Liver (tissue), 9 donors: ENCODE results near the gene SCTR. TPM values are rescaled to one million over a fixed set of nuclear protein-coding genes. Genes with fewer than 3 reads are reported as not detected.

Experiments
- DNase-seq: peaks from one replicate; pipeline ENCODE4 v3.0.0-alpha.2; 2017; ENCODE audit warnings: low spot score
- H3K27ac ChIP-seq, 2 donors: one replicate each; pipeline ENCODE4 v1.7.0; 2013; ENCODE audit warnings: inconsistent platforms in 2 of 2, low read length in 2 of 2, control low read depth in 1 of 2, low read depth in 1 of 2, mild to moderate bottlenecking in 1 of 2
- H3K27me3 ChIP-seq, 4 donors: one replicate each; pipeline versions ENCODE4 v1.6.1 to v1.7.0; 2013; ENCODE audit warnings: low read length in 3 of 4, inconsistent platforms in 1 of 4, mild to moderate bottlenecking in 1 of 4, moderate library complexity in 1 of 4; ENCODE audit not compliant: control insufficient read depth in 4 of 4, insufficient read depth in 4 of 4
- H3K36me3 ChIP-seq, 4 donors: one replicate each; pipeline versions ENCODE4 v1.6.1 to v1.7.0; 2013; ENCODE audit warnings: low read length in 3 of 4, mild to moderate bottlenecking in 3 of 4, low read depth in 1 of 4, moderate library complexity in 1 of 4; ENCODE audit not compliant: control insufficient read depth in 4 of 4, insufficient read depth in 3 of 4
- H3K4me1 ChIP-seq, 4 donors: one replicate each; pipeline versions ENCODE4 v1.6.1 to v1.7.0; 2013; ENCODE audit warnings: low read length in 3 of 4, mild to moderate bottlenecking in 3 of 4, moderate library complexity in 1 of 4; ENCODE audit not compliant: control insufficient read depth in 4 of 4, insufficient read depth in 4 of 4
- H3K4me3 ChIP-seq, 3 donors: one replicate each; pipeline versions ENCODE4 v1.6.1 to v1.7.0; 2013; ENCODE audit warnings: low read length in 3 of 3, control low read depth in 1 of 3, low read depth in 1 of 3, mild to moderate bottlenecking in 1 of 3
- H3K9ac ChIP-seq, 2 donors: one replicate each; pipeline ENCODE4 v1.7.0; 2013; ENCODE audit warnings: low read length in 2 of 2, mild to moderate bottlenecking in 2 of 2, moderate library complexity in 2 of 2, control low read depth in 1 of 2, low read depth in 1 of 2
- H3K9me3 ChIP-seq, 4 donors: one replicate each; pipeline versions ENCODE4 v1.6.1 to v1.7.0; 2013; ENCODE audit warnings: low read length in 3 of 4; ENCODE audit not compliant: control insufficient read depth in 4 of 4
- EGR1 ChIP-seq, 2 donors: IDR thresholded peaks; 2 replicates each; pipeline ENCODE4 v1.6.1; 2016 to 2018; ENCODE audit warnings: antibody characterized with exemption in 2 of 2, low read depth in 2 of 2
- FOXA1 ChIP-seq: IDR thresholded peaks from 2 replicates; pipeline ENCODE4 v1.6.1; 2016; ENCODE audit warnings: antibody characterized with exemption
- FOXA2 ChIP-seq: IDR thresholded peaks from 2 replicates; pipeline ENCODE4 v1.6.1; 2016; ENCODE audit warnings: antibody characterized with exemption
- GABPA ChIP-seq, 2 donors: IDR thresholded peaks in 1 of 2; conservative IDR thresholded peaks in 1 of 2; 2 replicates each; pipeline ENCODE4 v1.6.1; 2016; ENCODE audit warnings: antibody characterized with exemption in 2 of 2, mild to moderate bottlenecking in 1 of 2, moderate library complexity in 1 of 2
- HNF4A ChIP-seq, 2 donors: conservative IDR thresholded peaks; 2 replicates each; pipeline ENCODE4 v1.6.1; 2016; ENCODE audit warnings: antibody characterized with exemption in 2 of 2, mild to moderate bottlenecking in 2 of 2
- HNF4G ChIP-seq: IDR thresholded peaks from 2 replicates; pipeline ENCODE4 v1.6.1; 2016; ENCODE audit warnings: antibody characterized with exemption
- JUND ChIP-seq, 2 donors: IDR thresholded peaks; 2 replicates each; pipeline ENCODE4 v1.6.1; 2016; ENCODE audit warnings: antibody characterized with exemption in 2 of 2
- NR2F2 ChIP-seq: IDR thresholded peaks from 2 replicates; pipeline ENCODE4 v1.6.1; 2016; ENCODE audit warnings: antibody characterized with exemption
- RAD21 ChIP-seq, 2 donors: IDR thresholded peaks; 2 replicates each; pipeline ENCODE4 v1.6.1; 2016; ENCODE audit warnings: antibody characterized with exemption in 2 of 2, mild to moderate bottlenecking in 2 of 2
- RXRA ChIP-seq, 2 donors: IDR thresholded peaks; 2 replicates each; pipeline ENCODE4 v1.6.1; 2017 to 2018; ENCODE audit warnings: antibody characterized with exemption in 2 of 2, mild to moderate bottlenecking in 1 of 2
- SP1 ChIP-seq: IDR thresholded peaks from 2 replicates; pipeline ENCODE4 v1.6.1; 2018; ENCODE audit warnings: antibody characterized with exemption, mild to moderate bottlenecking
- TAF1 ChIP-seq: conservative IDR thresholded peaks from 2 replicates; pipeline ENCODE4 v1.6.1; 2016; ENCODE audit warnings: antibody characterized with exemption, mild to moderate bottlenecking
- YY1 ChIP-seq: IDR thresholded peaks from 2 replicates; pipeline ENCODE4 v1.6.1; 2016; ENCODE audit warnings: antibody characterized with exemption, mild to moderate bottlenecking
- WGBS: extraction: QIAGEN DNeasy Blood & Tissue Kit; methylation state at CpG from one replicate; pipeline ENCODE4 v1.1.7; 2013; 5-methylcytosine and 5-hydroxymethylcytosine counted together
- polyA plus RNA-seq, 2 donors: library from polyadenylated mRNA; stranded (reverse) in 1 of 2; unstranded in 1 of 2; fragments of 200-250 nt in 1 of 2; fragments of >200 nt in 1 of 2; fragmentation: Nextera tagmentation in 1 of 2; extraction: Ambion mirVana in 1 of 2; gene quantifications; one replicate each; pipeline versions ENCODE4 v1.2.1 to v1.2.3, GENCODE V29; 2013 to 2015
- total RNA-seq, 2 donors: library from RNA; depleted of rRNA; stranded (reverse); fragments of >200 nt; gene quantifications; one replicate each; pipeline ENCODE4 v1.2.3, GENCODE V29; 2014
- TF ChIP-seq, protein P1 (sequence below): IDR thresholded peaks from 2 replicates; pipeline ENCODE4 v1.6.1; 2016; ENCODE audit warnings: antibody characterized with exemption
- TF ChIP-seq, protein P2 (sequence below): IDR thresholded peaks from 2 replicates; pipeline ENCODE4 v1.6.1; 2016; ENCODE audit warnings: antibody characterized with exemption, mild to moderate bottlenecking
- TF ChIP-seq, protein P3 (sequence below): IDR thresholded peaks from 2 replicates; pipeline ENCODE4 v1.6.1; 2016; ENCODE audit warnings: antibody characterized with exemption
- TF ChIP-seq, protein P4 (sequence below): fragments of 150-350 bp; IDR thresholded peaks from 2 replicates; pipeline ENCODE4 v1.5.1; 2017; ENCODE audit warnings: improper control_type of control experiment, low read depth, low read length; ENCODE audit not compliant: missing input control
- TF ChIP-seq, protein P5 (sequence below): IDR thresholded peaks from 2 replicates; pipeline ENCODE4 v1.6.1; 2016; ENCODE audit warnings: antibody characterized with exemption
- donor health status: healthy.
- donor health status: healthy.
- donor health status: healthy.
- donor health status: healthy.
- donor health status: healthy.

The SCTR gene
- total and polyA plus RNA-seq, 4 donors = 0.17 to 0.47 (median 0.29) TPM

DNA sequence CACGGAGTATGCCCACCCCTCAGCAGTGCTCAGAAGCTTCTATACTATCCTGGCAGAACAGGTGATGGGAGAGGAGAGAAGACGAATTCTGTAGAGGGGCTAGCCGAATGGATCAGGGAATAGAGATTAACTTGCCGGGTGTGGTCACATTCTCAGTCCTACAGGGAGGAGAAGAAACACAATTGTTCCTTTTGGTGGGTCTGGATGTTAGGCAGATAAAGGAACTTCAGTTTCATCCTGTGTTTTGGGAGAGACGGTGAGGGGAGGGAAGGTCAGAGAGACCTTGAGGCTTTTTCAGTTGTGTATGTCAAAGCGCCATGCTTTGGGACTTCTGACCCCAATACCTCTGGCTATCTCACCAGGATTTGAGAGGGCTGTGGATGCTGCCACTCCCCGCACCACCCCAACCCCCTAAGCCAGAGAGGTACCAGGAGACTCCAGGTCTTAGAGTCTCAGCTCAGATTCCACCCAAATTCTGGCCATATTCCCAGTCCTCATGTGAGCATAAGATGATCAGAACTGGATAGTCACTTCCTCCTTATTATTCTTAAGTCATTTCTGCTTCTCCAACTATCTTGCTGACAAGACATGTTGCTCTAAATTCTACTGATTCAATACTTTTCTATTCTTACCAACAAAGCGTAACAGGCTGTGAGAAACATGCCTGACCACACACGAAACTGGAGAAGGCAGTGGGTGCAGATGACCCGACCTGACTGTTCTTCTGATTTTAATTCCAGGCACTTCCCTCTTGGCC lies 94.9 kb downstream of the SCTR start:
- WGBS = 77% methylated on average over 10 of the region's 10 CpGs
- TF ChIP-seq, protein P1, sequence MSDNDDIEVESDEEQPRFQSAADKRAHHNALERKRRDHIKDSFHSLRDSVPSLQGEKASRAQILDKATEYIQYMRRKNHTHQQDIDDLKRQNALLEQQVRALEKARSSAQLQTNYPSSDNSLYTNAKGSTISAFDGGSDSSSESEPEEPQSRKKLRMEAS = no peak
- no peak for TF ChIP-seq FOXA1
- TF ChIP-seq FOXA2 = no peak
- TF ChIP-seq, protein P2, sequence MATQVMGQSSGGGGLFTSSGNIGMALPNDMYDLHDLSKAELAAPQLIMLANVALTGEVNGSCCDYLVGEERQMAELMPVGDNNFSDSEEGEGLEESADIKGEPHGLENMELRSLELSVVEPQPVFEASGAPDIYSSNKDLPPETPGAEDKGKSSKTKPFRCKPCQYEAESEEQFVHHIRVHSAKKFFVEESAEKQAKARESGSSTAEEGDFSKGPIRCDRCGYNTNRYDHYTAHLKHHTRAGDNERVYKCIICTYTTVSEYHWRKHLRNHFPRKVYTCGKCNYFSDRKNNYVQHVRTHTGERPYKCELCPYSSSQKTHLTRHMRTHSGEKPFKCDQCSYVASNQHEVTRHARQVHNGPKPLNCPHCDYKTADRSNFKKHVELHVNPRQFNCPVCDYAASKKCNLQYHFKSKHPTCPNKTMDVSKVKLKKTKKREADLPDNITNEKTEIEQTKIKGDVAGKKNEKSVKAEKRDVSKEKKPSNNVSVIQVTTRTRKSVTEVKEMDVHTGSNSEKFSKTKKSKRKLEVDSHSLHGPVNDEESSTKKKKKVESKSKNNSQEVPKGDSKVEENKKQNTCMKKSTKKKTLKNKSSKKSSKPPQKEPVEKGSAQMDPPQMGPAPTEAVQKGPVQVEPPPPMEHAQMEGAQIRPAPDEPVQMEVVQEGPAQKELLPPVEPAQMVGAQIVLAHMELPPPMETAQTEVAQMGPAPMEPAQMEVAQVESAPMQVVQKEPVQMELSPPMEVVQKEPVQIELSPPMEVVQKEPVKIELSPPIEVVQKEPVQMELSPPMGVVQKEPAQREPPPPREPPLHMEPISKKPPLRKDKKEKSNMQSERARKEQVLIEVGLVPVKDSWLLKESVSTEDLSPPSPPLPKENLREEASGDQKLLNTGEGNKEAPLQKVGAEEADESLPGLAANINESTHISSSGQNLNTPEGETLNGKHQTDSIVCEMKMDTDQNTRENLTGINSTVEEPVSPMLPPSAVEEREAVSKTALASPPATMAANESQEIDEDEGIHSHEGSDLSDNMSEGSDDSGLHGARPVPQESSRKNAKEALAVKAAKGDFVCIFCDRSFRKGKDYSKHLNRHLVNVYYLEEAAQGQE = peak; percentile 15
- TF ChIP-seq YY1 = peak; percentile 32
- no peak for TF ChIP-seq EGR1 (IDR thresholded peaks at IDR 0.05; ENCODE audit: low read depth in 2 of 2)
- no peak for TF ChIP-seq HNF4G
- TF ChIP-seq, protein P3, sequence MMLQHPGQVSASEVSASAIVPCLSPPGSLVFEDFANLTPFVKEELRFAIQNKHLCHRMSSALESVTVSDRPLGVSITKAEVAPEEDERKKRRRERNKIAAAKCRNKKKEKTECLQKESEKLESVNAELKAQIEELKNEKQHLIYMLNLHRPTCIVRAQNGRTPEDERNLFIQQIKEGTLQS = no peak
- TF ChIP-seq NR2F2 = no peak
- TF ChIP-seq RAD21 (IDR thresholded peaks at IDR 0.05) = peak in 1 of 2 donors; percentile 3
- TF ChIP-seq JUND (IDR thresholded peaks at IDR 0.05) = no peak
- TF ChIP-seq, protein P4, sequence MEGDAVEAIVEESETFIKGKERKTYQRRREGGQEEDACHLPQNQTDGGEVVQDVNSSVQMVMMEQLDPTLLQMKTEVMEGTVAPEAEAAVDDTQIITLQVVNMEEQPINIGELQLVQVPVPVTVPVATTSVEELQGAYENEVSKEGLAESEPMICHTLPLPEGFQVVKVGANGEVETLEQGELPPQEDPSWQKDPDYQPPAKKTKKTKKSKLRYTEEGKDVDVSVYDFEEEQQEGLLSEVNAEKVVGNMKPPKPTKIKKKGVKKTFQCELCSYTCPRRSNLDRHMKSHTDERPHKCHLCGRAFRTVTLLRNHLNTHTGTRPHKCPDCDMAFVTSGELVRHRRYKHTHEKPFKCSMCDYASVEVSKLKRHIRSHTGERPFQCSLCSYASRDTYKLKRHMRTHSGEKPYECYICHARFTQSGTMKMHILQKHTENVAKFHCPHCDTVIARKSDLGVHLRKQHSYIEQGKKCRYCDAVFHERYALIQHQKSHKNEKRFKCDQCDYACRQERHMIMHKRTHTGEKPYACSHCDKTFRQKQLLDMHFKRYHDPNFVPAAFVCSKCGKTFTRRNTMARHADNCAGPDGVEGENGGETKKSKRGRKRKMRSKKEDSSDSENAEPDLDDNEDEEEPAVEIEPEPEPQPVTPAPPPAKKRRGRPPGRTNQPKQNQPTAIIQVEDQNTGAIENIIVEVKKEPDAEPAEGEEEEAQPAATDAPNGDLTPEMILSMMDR = no peak
- TF ChIP-seq SP1 = no peak
- TF ChIP-seq HNF4A (conservative IDR thresholded peaks at IDR 0.05) = no peak
- TF ChIP-seq TAF1 = no peak
- TF ChIP-seq GABPA (IDR thresholded peaks at IDR 0.05 in 1 of 2, conservative IDR thresholded peaks at IDR 0.05 in 1 of 2) = no peak
- TF ChIP-seq, protein P5, sequence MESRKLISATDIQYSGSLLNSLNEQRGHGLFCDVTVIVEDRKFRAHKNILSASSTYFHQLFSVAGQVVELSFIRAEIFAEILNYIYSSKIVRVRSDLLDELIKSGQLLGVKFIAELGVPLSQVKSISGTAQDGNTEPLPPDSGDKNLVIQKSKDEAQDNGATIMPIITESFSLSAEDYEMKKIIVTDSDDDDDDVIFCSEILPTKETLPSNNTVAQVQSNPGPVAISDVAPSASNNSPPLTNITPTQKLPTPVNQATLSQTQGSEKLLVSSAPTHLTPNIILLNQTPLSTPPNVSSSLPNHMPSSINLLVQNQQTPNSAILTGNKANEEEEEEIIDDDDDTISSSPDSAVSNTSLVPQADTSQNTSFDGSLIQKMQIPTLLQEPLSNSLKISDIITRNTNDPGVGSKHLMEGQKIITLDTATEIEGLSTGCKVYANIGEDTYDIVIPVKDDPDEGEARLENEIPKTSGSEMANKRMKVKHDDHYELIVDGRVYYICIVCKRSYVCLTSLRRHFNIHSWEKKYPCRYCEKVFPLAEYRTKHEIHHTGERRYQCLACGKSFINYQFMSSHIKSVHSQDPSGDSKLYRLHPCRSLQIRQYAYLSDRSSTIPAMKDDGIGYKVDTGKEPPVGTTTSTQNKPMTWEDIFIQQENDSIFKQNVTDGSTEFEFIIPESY = no peak
- TF ChIP-seq RXRA (IDR thresholded peaks at IDR 0.05) = peak in 1 of 2 donors; percentile 18
- H3K36me3 ChIP-seq = no peaks in the 10 kb centered on the region
- no peaks in the 10 kb centered on the region for H3K9me3 ChIP-seq
- no peak overlapping the region for H3K9ac ChIP-seq
- H3K4me1 ChIP-seq = peaks cover 23 to 62% (median 40%) of the 10 kb centered on the region in 4 donors
- DNase-seq = no peak
- no peak overlapping the region for H3K4me3 ChIP-seq
- H3K27ac ChIP-seq = peak overlapping the region; percentile 92 to 95
- H3K27me3 ChIP-seq = no peaks in the 10 kb centered on the region
